DOHH2 (cell line): ENCODE results near the gene CEL.

Experiments
- H3F3A ChIP-seq: fragments of 200-600 bp; sonication (generic), shearing (Covaris generic); 2 replicates; pipeline ENCODE4 v1.6.0; 2016; ENCODE audit warnings: antibody characterized with exemption, mild to moderate bottlenecking; ENCODE audit not compliant: control insufficient read depth, insufficient read depth
- H3K27ac ChIP-seq: fragments of 200-600 bp; sonication (generic); 2 replicates; pipeline ENCODE4 v1.5.1; 2014; ENCODE audit warnings: low read depth, mild to moderate bottlenecking, low read length, moderate library complexity
- H3K27me3 ChIP-seq: fragments of 200-600 bp; sonication (generic); 2 replicates; pipeline ENCODE4 v1.6.1; 2014; ENCODE audit warnings: mild to moderate bottlenecking, low read length, mixed read lengths; ENCODE audit not compliant: control insufficient read depth
- H3K36me3 ChIP-seq: fragments of 200-600 bp; sonication (generic); 2 replicates; pipeline ENCODE4 v1.6.1; 2014; ENCODE audit warnings: mild to moderate bottlenecking, low read length, moderate library complexity, mixed read lengths; ENCODE audit not compliant: control insufficient read depth
- H3K4me1 ChIP-seq: fragments of 200-600 bp; sonication (generic); 2 replicates; pipeline ENCODE4 v1.6.1; 2014; ENCODE audit warnings: mild to moderate bottlenecking, low read length, mixed read lengths; ENCODE audit not compliant: control insufficient read depth
- H3K4me2 ChIP-seq: fragments of 200-600 bp; sonication (generic); 2 replicates; pipeline ENCODE4 v1.6.0; 2014; ENCODE audit warnings: mild to moderate bottlenecking, low read length, moderate library complexity
- H3K4me3 ChIP-seq: fragments of 200-600 bp; sonication (generic); 2 replicates; pipeline ENCODE4 v1.5.1; 2014; ENCODE audit warnings: mild to moderate bottlenecking, low read length, mixed read lengths
- H3K79me2 ChIP-seq: fragments of 200-600 bp; sonication (generic); 2 replicates; pipeline ENCODE4 v1.6.1; 2014; ENCODE audit warnings: mild to moderate bottlenecking, low read length, mixed read lengths; ENCODE audit not compliant: control insufficient read depth
- H3K9me2 ChIP-seq: fragments of 200-600 bp; sonication (generic); replicated peaks from 2 replicates; pipeline ENCODE4 v1.6.1; 2014; ENCODE audit warnings: mild to moderate bottlenecking, low read length, mixed read lengths; ENCODE audit not compliant: control insufficient read depth
- H3K9me3 ChIP-seq: fragments of 200-600 bp; sonication (generic); 2 replicates; pipeline ENCODE4 v1.6.1; 2014; ENCODE audit warnings: antibody characterized with exemption, low read length, mixed read lengths; ENCODE audit not compliant: control insufficient read depth, insufficient read depth
- H4K20me1 ChIP-seq: fragments of 200-600 bp; sonication (generic); 2 replicates; pipeline ENCODE4 v1.6.0; 2014; ENCODE audit warnings: low read depth, mild to moderate bottlenecking, antibody characterized with exemption, low read length, moderate library complexity; ENCODE audit not compliant: control insufficient read depth, insufficient read depth
- EZH2phosphoT487 ChIP-seq: fragments of 200-600 bp; sonication (generic); IDR thresholded peaks from 2 replicates; pipeline ENCODE4 v1.6.1; 2017; ENCODE audit warnings: borderline replicate concordance, mild to moderate bottlenecking, antibody characterized with exemption, low read length, moderate library complexity, mixed read lengths
- TF ChIP-seq, protein P1 (sequence below): fragments of 200-600 bp; sonication (generic); IDR thresholded peaks from one replicate; pipeline ENCODE4 v1.5.1; 2014; ENCODE audit warnings: antibody characterized with exemption, mild to moderate bottlenecking, low read depth, low read length; ENCODE audit not compliant: poor library complexity, severe bottlenecking

Gene CEL

DNA sequence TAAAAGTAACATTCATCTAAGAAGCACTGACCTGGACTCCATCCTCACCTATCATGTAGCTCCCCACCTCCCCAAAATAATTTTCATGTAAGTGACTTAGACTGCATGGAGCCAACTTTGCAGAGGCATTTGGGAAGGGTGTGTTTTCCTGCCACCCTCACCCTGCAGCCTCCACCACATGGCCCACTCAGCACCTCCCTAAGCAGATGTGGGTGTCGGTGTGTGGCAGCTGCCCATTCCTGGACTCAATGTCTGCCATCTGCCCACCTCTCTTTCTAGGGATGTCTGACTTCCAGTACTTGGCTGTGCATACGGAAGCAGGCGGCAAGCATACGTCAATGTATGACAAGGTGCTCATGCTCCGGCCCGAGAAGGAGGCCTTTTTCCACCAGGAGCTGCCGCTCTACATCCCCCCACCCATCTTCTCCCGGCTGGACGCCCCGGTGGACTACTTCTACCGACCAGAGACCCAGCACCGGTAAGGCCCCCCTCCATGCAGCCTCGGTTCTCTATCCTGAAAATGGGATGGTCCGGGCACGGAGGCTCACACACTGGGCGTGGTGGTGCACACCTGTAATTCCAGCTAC is 18.2 kb upstream of the CEL start:
- TF ChIP-seq EZH2phosphoT487, result no peak
- TF ChIP-seq, protein P1, sequence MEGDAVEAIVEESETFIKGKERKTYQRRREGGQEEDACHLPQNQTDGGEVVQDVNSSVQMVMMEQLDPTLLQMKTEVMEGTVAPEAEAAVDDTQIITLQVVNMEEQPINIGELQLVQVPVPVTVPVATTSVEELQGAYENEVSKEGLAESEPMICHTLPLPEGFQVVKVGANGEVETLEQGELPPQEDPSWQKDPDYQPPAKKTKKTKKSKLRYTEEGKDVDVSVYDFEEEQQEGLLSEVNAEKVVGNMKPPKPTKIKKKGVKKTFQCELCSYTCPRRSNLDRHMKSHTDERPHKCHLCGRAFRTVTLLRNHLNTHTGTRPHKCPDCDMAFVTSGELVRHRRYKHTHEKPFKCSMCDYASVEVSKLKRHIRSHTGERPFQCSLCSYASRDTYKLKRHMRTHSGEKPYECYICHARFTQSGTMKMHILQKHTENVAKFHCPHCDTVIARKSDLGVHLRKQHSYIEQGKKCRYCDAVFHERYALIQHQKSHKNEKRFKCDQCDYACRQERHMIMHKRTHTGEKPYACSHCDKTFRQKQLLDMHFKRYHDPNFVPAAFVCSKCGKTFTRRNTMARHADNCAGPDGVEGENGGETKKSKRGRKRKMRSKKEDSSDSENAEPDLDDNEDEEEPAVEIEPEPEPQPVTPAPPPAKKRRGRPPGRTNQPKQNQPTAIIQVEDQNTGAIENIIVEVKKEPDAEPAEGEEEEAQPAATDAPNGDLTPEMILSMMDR, result no peak
- H3K27ac ChIP-seq, result no peak overlapping the region

DNA sequence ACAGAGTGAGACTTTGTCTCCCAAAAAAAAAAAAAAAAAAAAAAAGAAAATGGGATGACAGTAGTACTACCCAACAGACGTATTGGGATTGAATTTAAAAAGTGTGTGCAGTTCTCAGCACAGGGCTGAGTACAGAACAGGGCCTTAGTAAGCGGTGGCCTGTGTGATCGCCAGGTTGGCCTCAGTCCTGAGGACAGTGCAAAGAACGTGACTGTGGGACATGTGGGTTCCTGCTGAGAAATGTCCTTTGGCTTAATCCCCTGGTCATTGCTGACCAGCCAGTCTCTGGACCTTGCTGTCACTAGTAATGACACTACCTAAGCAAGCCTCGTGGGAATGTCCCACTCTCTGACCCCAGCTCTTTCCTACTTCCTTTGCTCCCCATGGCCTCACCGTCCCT is 17.7 kb upstream of the CEL start:
- H3K36me3 ChIP-seq, result peaks cover 67% of the 10 kb centered on the region
- no peak overlapping the region for H3K4me3 ChIP-seq
- H3K27ac ChIP-seq, result no peak overlapping the region
- no peaks in the 10 kb centered on the region for H3K9me2 ChIP-seq
- no peaks in the 10 kb centered on the region for H3F3A ChIP-seq
- H4K20me1 ChIP-seq, result no peaks in the 10 kb centered on the region
- no peaks in the 10 kb centered on the region for H3K27me3 ChIP-seq
- H3K4me1 ChIP-seq, result no peaks in the 10 kb centered on the region
- H3K79me2 ChIP-seq, result peaks cover 30% of the 10 kb centered on the region
- H3K4me2 ChIP-seq, result no peak overlapping the region
- H3K9me3 ChIP-seq, result no peaks in the 10 kb centered on the region
- TF ChIP-seq, protein P1, result no peak
- TF ChIP-seq EZH2phosphoT487, result no peak

More for the DNA sequence above, 18.2 kb upstream of the CEL start:
- Histone ChIP-seq H3K79me2 (peaks cover 36% of the 10 kb centered on the region), H3K36me3 (peaks cover 61% of the 10 kb centered on the region), H4K20me1 (no peaks in the 10 kb centered on the region), H3K9me2 (no peaks in the 10 kb centered on the region), H3K27me3 (no peaks in the 10 kb centered on the region), H3F3A (no peaks in the 10 kb centered on the region), H3K4me1 (no peaks in the 10 kb centered on the region), H3K9me3 (no peaks in the 10 kb centered on the region), H3K4me3 (no peak overlapping the region), H3K4me2 (no peak overlapping the region)

DNA sequence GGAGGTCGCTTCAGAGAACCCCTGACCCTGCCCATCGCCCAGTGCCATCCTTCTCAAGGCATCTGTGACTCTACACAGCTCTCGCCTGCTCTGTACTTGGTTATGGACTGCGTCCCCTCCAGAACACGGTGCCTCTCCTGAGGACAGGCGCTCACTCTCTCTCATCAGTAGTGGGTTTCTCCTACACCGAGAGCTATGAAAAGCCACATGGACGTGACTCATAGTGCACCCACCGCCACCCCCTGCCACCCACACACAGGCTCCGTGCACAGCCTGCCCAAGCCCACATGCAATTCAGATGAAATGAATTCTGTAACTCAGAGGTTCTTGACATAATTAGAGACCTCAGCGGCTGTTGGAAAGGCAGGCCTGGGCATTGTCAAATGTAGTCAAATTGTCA is 17.1 kb upstream of the CEL start:
- peaks cover 72% of the 10 kb centered on the region for H3K36me3 ChIP-seq
- H3K79me2 ChIP-seq, result peaks cover 25% of the 10 kb centered on the region
- no peak overlapping the region for H3K4me3 ChIP-seq

More for the DNA sequence above, 17.1 kb upstream of the CEL start:
- TF ChIP-seq EZH2phosphoT487, result no peak
- TF ChIP-seq, protein P1, result no peak
- Histone ChIP-seq H3F3A (no peaks in the 10 kb centered on the region), H3K4me1 (no peaks in the 10 kb centered on the region), H3K27me3 (no peaks in the 10 kb centered on the region), H3K9me2 (no peaks in the 10 kb centered on the region), H4K20me1 (no peaks in the 10 kb centered on the region), H3K9me3 (no peaks in the 10 kb centered on the region), H3K4me2 (no peak overlapping the region), H3K27ac (no peak overlapping the region)
